Activated CD8-positive, alpha-beta T cell treated with anti-CD3 and anti-CD28 coated beads, Interleukin-2, amount 10 ng/mL, durations not matched to agents 7 days and 5 days (primary cell): ENCODE data around the gene PKP3. TPM values are rescaled to one million over a fixed set of nuclear protein-coding genes. Genes with fewer than 3 reads are reported as not detected.

ENCODE experiments used
- total RNA-seq, 2 experiments: library from RNA; stranded (reverse); gene quantifications; one replicate each; pipeline ENCODE4 v1.2.3, GENCODE V29; 2021

Gene PKP3
- total RNA-seq, 2 experiments from 2014 or later: 0.13 TPM; not detected in 1

Other genes with a start within 250 kb of the PKP3 start
- not detected for gene SCGB1C1, start 201.1 kb upstream of the PKP3 start, total RNA-seq
- gene BET1L, start 186.8 kb upstream of the PKP3 start, total RNA-seq: 10 to 100 TPM; 33.8 to 34.2 TPM
- 100 to 1,000 TPM; 121 to 126 TPM for gene RIC8A, start 186.5 kb upstream of the PKP3 start, total RNA-seq
- 10 to 100 TPM; 13.1 to 15.0 TPM for gene SIRT3, start 157.9 kb upstream of the PKP3 start, total RNA-seq
- 100 to 1,000 TPM; 164 to 173 TPM for gene PSMD13, start 157.2 kb upstream of the PKP3 start, total RNA-seq
- gene NLRP6, start 115.8 kb upstream of the PKP3 start, total RNA-seq: 10 to 100 TPM; 29.7 to 30.8 TPM
- gene PGGHG, start 105.1 kb upstream of the PKP3 start, total RNA-seq: 100 to 1,000 TPM; 487 to 541 TPM
- not detected for gene IFITM5, start 94.7 kb upstream of the PKP3 start, total RNA-seq
- 1,000 to 10,000 TPM; 2,197 to 2,304 TPM for gene IFITM2, start 86.4 kb upstream of the PKP3 start, total RNA-seq
- gene IFITM1, start 80.2 kb upstream of the PKP3 start, total RNA-seq: 1,000 to 10,000 TPM; 1,265 to 1,278 TPM
- 100 to 1,000 TPM; 174 to 182 TPM for gene IFITM3, start 73.3 kb upstream of the PKP3 start, total RNA-seq
- under 1 TPM; 0.26 to 0.52 TPM for gene B4GALNT4, start 24.7 kb upstream of the PKP3 start, total RNA-seq
- 100 to 1,000 TPM; 160 to 168 TPM for gene SIGIRR, start 20.8 kb downstream of the PKP3 start, total RNA-seq
- 10 to 100 TPM; 72.6 to 78.9 TPM for gene ANO9, start 47.8 kb downstream of the PKP3 start, total RNA-seq
- gene PTDSS2, start 56.1 kb downstream of the PKP3 start, total RNA-seq: 10 to 100 TPM; 24.6 to 26.1 TPM
- gene RNH1, start 113.0 kb downstream of the PKP3 start, total RNA-seq: 100 to 1,000 TPM; 104 to 105 TPM
- gene HRAS, start 141.4 kb downstream of the PKP3 start, total RNA-seq: 10 to 100 TPM; 58.7 to 68.9 TPM
- 1 to 10 TPM; 1.9 to 2.2 TPM for gene LRRC56, start 143.3 kb downstream of the PKP3 start, total RNA-seq
- gene LMNTD2, start 166.5 kb downstream of the PKP3 start, total RNA-seq: under 1 TPM; 0.34 to 0.81 TPM
- 10 to 100 TPM; 32.2 to 36.1 TPM for gene RASSF7, start 166.8 kb downstream of the PKP3 start, total RNA-seq
- gene PHRF1, start 182.3 kb downstream of the PKP3 start, total RNA-seq: 10 to 100 TPM; 53.7 to 58.1 TPM
- gene IRF7, start 221.7 kb downstream of the PKP3 start, total RNA-seq: 100 to 1,000 TPM; 120 to 136 TPM
- gene CDHR5, start 230.7 kb downstream of the PKP3 start, total RNA-seq: not detected
- not detected for gene SCT, start 233.0 kb downstream of the PKP3 start, total RNA-seq
- under 1 TPM; 0.42 to 0.76 TPM for gene DRD4, start 243.1 kb downstream of the PKP3 start, total RNA-seq